ENCODE measurements around the gene PTPRB. TPM values are rescaled to one million over a fixed set of nuclear protein-coding genes. Genes with fewer than 3 reads are reported as not detected.

The PTPRB gene
- total RNA-seq, 2 donors from 2014 or later = 11.2 to 20.3 TPM

- Histone ChIP-seq H3K27ac (no peak overlapping the region), H3K27me3 (replicated peaks; ENCODE audit: insufficient read depth) (no peaks in the 10 kb centered on the region), H3K9me3 (no peaks in the 10 kb centered on the region), H3K36me3 (no peaks in the 10 kb centered on the region), H3K4me1 (replicated peaks) (no peaks in the 10 kb centered on the region), H3K4me3 (no peak overlapping the region)
- 90% methylated on average over 3 of the region's 3 CpGs for WGBS
- DNase-seq (ENCODE audit: low spot score) = no peak
- no peak for TF ChIP-seq CTCF (IDR thresholded peaks at IDR 0.05)
- no peak for TF ChIP-seq POLR2A (IDR thresholded peaks at IDR 0.05)
- TF ChIP-seq POLR2AphosphoS5 (IDR thresholded peaks at IDR 0.05) = no peak
- intact Hi-C loops (cut with DNase I) = no loop called here
Measured at GRCh38 chr12:70626180-70626579, 11.0 kb downstream of the PTPRB start.

GRCh38 chr12:70619471-70620152 is 17.6 kb downstream of the PTPRB start:
- no peaks in the 10 kb centered on the region for H3K36me3 ChIP-seq
- TF ChIP-seq CTCF (IDR thresholded peaks at IDR 0.05) (no peak), POLR2A (IDR thresholded peaks at IDR 0.05) (no peak), POLR2AphosphoS5 (IDR thresholded peaks at IDR 0.05) (no peak)
- H3K27me3 ChIP-seq (replicated peaks; ENCODE audit: insufficient read depth) = no peaks in the 10 kb centered on the region
- H3K9me3 ChIP-seq = no peaks in the 10 kb centered on the region
- intact Hi-C loops (cut with DNase I) = no loop called here
- WGBS = 77% methylated on average over 5 of the region's 5 CpGs
- no peaks in the 10 kb centered on the region for H3K4me1 ChIP-seq (replicated peaks)
- H3K4me3 ChIP-seq = no peak overlapping the region
- H3K27ac ChIP-seq = no peak overlapping the region
- no peak for DNase-seq (ENCODE audit: low spot score)

DNA sequence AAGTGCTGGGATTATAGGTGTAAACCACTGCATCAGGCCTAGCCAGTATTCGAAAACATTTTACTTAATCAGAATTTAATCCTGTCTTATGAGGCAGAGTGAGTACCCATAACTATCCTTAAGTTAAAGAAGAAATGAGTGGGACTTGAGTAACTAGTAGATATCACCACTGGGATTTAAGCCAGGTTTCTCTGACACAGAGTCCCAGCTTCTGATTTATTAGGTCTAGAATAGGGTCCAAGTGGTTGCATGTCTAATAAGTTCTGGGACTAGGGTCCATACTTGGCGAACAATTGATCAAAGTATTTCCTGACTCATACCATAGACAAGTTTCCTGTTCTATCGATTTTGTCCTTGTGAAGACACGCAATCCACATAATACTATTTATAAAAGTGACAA is 18.9 kb downstream of the PTPRB start:
- 92% methylated on average over 4 of the region's 4 CpGs for WGBS
- H3K27me3 ChIP-seq (replicated peaks; ENCODE audit: insufficient read depth) = no peaks in the 10 kb centered on the region
- no peaks in the 10 kb centered on the region for H3K4me1 ChIP-seq (replicated peaks)
- H3K36me3 ChIP-seq = no peaks in the 10 kb centered on the region
- TF ChIP-seq POLR2A (IDR thresholded peaks at IDR 0.05) (no peak), CTCF (IDR thresholded peaks at IDR 0.05) (no peak), POLR2AphosphoS5 (IDR thresholded peaks at IDR 0.05) (no peak)
- H3K4me3 ChIP-seq = no peak overlapping the region
- DNase-seq (ENCODE audit: low spot score) = no peak
- H3K9me3 ChIP-seq = no peaks in the 10 kb centered on the region
- intact Hi-C loops (cut with DNase I) = no loop called here
- no peak overlapping the region for H3K27ac ChIP-seq

GRCh38 chr12:70617450-70617849 is 19.8 kb downstream of the PTPRB start:
- no peaks in the 10 kb centered on the region for H3K27me3 ChIP-seq (replicated peaks; ENCODE audit: insufficient read depth)
- no peak overlapping the region for H3K27ac ChIP-seq
- no peak for TF ChIP-seq CTCF (IDR thresholded peaks at IDR 0.05)
- TF ChIP-seq POLR2AphosphoS5 (IDR thresholded peaks at IDR 0.05) = no peak
- TF ChIP-seq POLR2A (IDR thresholded peaks at IDR 0.05) = no peak
- WGBS = 84% methylated on average over 4 of the region's 4 CpGs
- no peak for DNase-seq (ENCODE audit: low spot score)
- H3K4me1 ChIP-seq (replicated peaks) = no peaks in the 10 kb centered on the region
- intact Hi-C loops (cut with DNase I) = no loop called here
- H3K36me3 ChIP-seq = no peaks in the 10 kb centered on the region
- no peak overlapping the region for H3K4me3 ChIP-seq
- no peaks in the 10 kb centered on the region for H3K9me3 ChIP-seq

- no peak for DNase-seq (ENCODE audit: low spot score)
- no peaks in the 10 kb centered on the region for H3K27me3 ChIP-seq (replicated peaks; ENCODE audit: insufficient read depth)
- H3K27ac ChIP-seq = no peak overlapping the region
- no peak overlapping the region for H3K4me3 ChIP-seq
- intact Hi-C loops (cut with DNase I) = no loop called here
- TF ChIP-seq CTCF (IDR thresholded peaks at IDR 0.05) = no peak
- no peak for TF ChIP-seq POLR2A (IDR thresholded peaks at IDR 0.05)
- TF ChIP-seq POLR2AphosphoS5 (IDR thresholded peaks at IDR 0.05) = no peak
- no peaks in the 10 kb centered on the region for H3K36me3 ChIP-seq
- no peaks in the 10 kb centered on the region for H3K4me1 ChIP-seq (replicated peaks)
- H3K9me3 ChIP-seq = no peaks in the 10 kb centered on the region
- WGBS = 37% methylated on average over 5 of the region's 5 CpGs
Measured at GRCh38 chr12:70615174-70615866, 21.9 kb downstream of the PTPRB start.
